ENCODE results near the gene CD163L1. TPM values are rescaled to one million over a fixed set of nuclear protein-coding genes. Genes with fewer than 3 reads are reported as not detected.
A peak's percentile ranks its signal among the peaks of the same experiment; 100 is the strongest.

The CD163L1 gene
- total and polyA plus RNA-seq, 2 of the 8 experiments (the other 6 are each of a cell fraction or from before 2014, with no cell fraction given), result 0.11 to 0.22 TPM

DNA sequence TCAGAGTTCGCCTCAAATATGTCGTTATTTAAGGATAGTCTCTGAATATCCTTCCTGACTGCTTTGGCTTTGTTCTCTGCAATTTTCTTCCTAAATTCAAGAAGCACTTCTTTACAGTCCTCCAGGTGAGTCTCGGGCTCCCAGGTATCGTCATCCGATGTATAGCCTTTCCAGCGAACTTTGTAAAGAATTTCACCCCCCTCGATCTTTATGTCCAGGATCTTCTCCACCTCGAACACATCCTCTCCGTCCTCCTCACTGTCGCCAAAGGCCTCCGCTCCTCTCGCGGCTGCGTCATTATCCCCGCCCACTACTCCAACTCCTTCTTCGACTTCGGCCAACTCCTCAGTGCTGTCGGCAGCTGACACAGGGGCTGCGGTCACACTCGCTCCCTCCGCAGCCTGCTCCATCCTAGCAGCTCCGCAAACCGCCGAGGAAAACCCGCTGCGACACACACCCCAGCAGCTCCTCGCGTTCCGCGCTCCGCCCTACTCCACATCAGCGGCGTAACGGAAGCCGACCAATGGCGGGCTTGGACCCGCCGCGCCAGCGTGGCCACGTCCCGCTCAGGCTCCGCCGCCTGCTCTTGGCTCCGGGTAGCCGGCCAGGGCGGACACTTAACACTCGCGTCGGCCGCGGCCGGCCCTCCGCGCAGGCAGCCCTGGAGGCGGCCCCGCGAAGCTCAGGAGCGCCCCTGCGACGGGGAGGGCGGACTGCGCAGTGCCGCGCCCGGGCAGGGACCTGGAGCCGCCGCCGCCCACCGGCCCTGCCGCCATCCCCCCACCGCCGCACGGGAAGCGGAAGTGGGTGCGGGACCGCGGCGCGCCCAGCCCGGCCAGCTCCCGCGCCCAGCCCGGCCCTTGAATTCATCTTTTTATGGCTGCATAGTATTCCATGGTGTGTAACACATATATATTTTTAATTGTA is 4.1 kb downstream of the CD163L1 start (continued):
- TF ChIP-seq TEAD4 (IDR thresholded peaks at IDR 0.05; ENCODE audit: low read depth, low read length) (no peak), CHD1 (IDR thresholded peaks at IDR 0.05; ENCODE audit: low read depth, low read length) (no peak), KDM1A (IDR thresholded peaks at IDR 0.05; ENCODE audit: borderline replicate concordance, low read length) (no peak), CTBP2 (IDR thresholded peaks at IDR 0.05; ENCODE audit: borderline replicate concordance, insufficient read depth, insufficient read length, low read length) (no peak), PHF8 (conservative IDR thresholded peaks at IDR 0.05; ENCODE audit: low read depth, low read length) (peak; percentile 66), NRF1 (IDR thresholded peaks at IDR 0.05; ENCODE audit: low read depth, low read length) (no peak), CHD2 (IDR thresholded peaks at IDR 0.05; ENCODE audit: low read length) (no peak), BCL11A (IDR thresholded peaks at IDR 0.05; ENCODE audit: low read depth in 2 of 2, low read length in 2 of 2) (no peak), BRCA1 (IDR thresholded peaks at IDR 0.05; ENCODE audit: low read depth, low read length) (no peak), SP2 (IDR thresholded peaks at IDR 0.05; ENCODE audit: low read length) (no peak), RNF2 (IDR thresholded peaks at IDR 0.05; ENCODE audit: borderline replicate concordance, low read depth, low read length, missing control alignments, poor library complexity, severe bottlenecking) (no peak), BACH1 (IDR thresholded peaks at IDR 0.05; ENCODE audit: low read length) (no peak), KDM4A (IDR thresholded peaks at IDR 0.05; ENCODE audit: low read depth, low read length, severe bottlenecking) (peak; percentile 87), JUND (IDR thresholded peaks at IDR 0.05; ENCODE audit: low read length) (no peak), RFX5 (IDR thresholded peaks at IDR 0.05; ENCODE audit: borderline replicate concordance, low read depth, low read length) (no peak), CREB1 (IDR thresholded peaks at IDR 0.05) (peak; percentile 47), YY1 (IDR thresholded peaks at IDR 0.05; ENCODE audit: low read depth, low read length) (peak; percentile 83)
- TF ChIP-seq, protein P1, sequence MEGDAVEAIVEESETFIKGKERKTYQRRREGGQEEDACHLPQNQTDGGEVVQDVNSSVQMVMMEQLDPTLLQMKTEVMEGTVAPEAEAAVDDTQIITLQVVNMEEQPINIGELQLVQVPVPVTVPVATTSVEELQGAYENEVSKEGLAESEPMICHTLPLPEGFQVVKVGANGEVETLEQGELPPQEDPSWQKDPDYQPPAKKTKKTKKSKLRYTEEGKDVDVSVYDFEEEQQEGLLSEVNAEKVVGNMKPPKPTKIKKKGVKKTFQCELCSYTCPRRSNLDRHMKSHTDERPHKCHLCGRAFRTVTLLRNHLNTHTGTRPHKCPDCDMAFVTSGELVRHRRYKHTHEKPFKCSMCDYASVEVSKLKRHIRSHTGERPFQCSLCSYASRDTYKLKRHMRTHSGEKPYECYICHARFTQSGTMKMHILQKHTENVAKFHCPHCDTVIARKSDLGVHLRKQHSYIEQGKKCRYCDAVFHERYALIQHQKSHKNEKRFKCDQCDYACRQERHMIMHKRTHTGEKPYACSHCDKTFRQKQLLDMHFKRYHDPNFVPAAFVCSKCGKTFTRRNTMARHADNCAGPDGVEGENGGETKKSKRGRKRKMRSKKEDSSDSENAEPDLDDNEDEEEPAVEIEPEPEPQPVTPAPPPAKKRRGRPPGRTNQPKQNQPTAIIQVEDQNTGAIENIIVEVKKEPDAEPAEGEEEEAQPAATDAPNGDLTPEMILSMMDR (IDR thresholded peaks at IDR 0.05; ENCODE audit: control extremely low read depth in 1 of 3, insufficient read depth in 1 of 3, low read depth in 1 of 3, low read length in 3 of 3), result peak; percentile 24 to 44 (median 39)
- TF ChIP-seq, protein P2, sequence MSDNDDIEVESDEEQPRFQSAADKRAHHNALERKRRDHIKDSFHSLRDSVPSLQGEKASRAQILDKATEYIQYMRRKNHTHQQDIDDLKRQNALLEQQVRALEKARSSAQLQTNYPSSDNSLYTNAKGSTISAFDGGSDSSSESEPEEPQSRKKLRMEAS (IDR thresholded peaks at IDR 0.05), result peak; percentile 97
- TF ChIP-seq, protein P3, sequence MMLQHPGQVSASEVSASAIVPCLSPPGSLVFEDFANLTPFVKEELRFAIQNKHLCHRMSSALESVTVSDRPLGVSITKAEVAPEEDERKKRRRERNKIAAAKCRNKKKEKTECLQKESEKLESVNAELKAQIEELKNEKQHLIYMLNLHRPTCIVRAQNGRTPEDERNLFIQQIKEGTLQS (IDR thresholded peaks at IDR 0.05; ENCODE audit: insufficient read depth, low read depth, low read length), result no peak
